Uterus (tissue), 2 donors: ENCODE measurements around the gene RAX2.

ENCODE experiments used
- POLR2A ChIP-seq, 2 donors: fragments of 450-650 bp; IDR thresholded peaks; one replicate each; pipeline ENCODE4 v1.6.1; 2016; ENCODE audit warnings: antibody characterized with exemption in 2 of 2, mild to moderate bottlenecking in 1 of 2, moderate library complexity in 1 of 2
- TF ChIP-seq, protein P1 (sequence below), 4 experiments: fragments of 200-600 bp in 2 of 4; fragments of 450-650 bp in 2 of 4; sonication (generic) in 2 of 4; IDR thresholded peaks; one replicate each; pipeline ENCODE4 v1.5.1; 2016 to 2019; ENCODE audit warnings: antibody characterized with exemption in 4 of 4, mild to moderate bottlenecking in 2 of 4, moderate library complexity in 1 of 4

DNA sequence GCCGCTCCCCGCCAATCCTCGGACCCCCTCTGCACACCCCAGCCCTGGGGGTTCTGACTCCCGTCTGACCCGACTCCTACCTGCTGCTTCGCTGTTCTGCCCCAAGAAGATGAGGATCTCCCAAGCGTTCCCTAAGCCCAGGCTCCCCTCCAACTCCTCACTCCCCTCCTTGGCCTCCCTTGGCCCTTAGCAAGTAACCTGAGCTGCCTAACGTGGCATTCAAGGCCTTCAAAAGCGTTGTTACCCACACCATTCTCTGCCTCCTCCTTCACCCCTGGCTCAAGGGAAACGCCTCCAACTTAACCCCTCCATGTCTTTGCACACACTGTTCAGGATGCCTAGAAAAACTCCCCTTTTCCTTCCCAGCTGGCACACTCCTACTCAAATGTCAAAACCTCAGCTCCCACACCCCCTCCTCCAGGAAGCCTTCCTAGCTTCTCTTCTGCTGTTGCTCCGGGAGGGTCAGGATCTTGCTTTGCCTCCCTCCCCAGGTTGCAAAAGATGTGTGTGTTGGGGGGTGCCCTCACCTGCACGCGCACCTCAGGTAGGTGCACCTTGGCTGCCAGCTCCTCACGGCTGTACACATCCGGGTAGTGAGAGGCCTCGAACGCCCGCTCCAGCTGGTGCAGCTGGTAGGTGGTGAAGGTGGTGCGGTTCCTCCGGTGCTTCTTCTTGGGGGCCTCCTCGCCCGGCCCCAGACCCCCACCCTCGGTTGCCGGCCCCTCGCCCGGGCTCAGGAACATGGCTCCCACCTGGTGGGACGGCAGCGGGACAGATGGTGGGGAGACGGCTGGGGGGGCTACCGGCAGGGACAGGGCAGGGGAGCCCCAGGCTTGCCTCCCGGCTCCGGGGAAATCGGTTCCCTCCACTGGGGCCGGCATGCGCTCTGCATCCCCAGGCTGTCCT lies 775 bp downstream of the RAX2 start:
- TF ChIP-seq, protein P1, sequence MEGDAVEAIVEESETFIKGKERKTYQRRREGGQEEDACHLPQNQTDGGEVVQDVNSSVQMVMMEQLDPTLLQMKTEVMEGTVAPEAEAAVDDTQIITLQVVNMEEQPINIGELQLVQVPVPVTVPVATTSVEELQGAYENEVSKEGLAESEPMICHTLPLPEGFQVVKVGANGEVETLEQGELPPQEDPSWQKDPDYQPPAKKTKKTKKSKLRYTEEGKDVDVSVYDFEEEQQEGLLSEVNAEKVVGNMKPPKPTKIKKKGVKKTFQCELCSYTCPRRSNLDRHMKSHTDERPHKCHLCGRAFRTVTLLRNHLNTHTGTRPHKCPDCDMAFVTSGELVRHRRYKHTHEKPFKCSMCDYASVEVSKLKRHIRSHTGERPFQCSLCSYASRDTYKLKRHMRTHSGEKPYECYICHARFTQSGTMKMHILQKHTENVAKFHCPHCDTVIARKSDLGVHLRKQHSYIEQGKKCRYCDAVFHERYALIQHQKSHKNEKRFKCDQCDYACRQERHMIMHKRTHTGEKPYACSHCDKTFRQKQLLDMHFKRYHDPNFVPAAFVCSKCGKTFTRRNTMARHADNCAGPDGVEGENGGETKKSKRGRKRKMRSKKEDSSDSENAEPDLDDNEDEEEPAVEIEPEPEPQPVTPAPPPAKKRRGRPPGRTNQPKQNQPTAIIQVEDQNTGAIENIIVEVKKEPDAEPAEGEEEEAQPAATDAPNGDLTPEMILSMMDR (IDR thresholded peaks at IDR 0.05): no peak
- TF ChIP-seq POLR2A (IDR thresholded peaks at IDR 0.05): no peak
